NCI-H526 treated with DMSO at 0.1 percent for 48 hours (cell line): ENCODE results near the gene LPP.

Experiments used
- DNase-seq: peaks from one replicate; lab custom pipeline; 2025; lab: John Stamatoyannopoulos, UW

The LPP gene

GRCh38 chr3:188301147-188301546 lies 147.2 kb downstream of the LPP start:
- DNase-seq, result no peak

- DNase-seq, result no peak
Observed at GRCh38 chr3:188303286-188303799, 149.4 kb downstream of the LPP start.

- DNase-seq, result no peak
Observed at GRCh38 chr3:188303823-188304222, 149.9 kb downstream of the LPP start.

- DNase-seq, result no peak
Observed at GRCh38 chr3:188304501-188304900, 150.5 kb downstream of the LPP start.

- no peak for DNase-seq
Observed at GRCh38 chr3:188305220-188305619, 151.3 kb downstream of the LPP start.

- no peak for DNase-seq
Observed at GRCh38 chr3:188306435-188307005, 152.6 kb downstream of the LPP start.

- no peak for DNase-seq
Observed at GRCh38 chr3:188309437-188310269, 155.7 kb downstream of the LPP start.

GRCh38 chr3:188310270-188310710 lies 156.3 kb downstream of the LPP start:
- DNase-seq, result no peak

- no peak for DNase-seq
Observed at GRCh38 chr3:188315553-188315952, 161.6 kb downstream of the LPP start.

- DNase-seq, result no peak
Observed at GRCh38 chr3:188316021-188316722, 162.2 kb downstream of the LPP start.

GRCh38 chr3:188316723-188317070 lies 162.7 kb downstream of the LPP start:
- no peak for DNase-seq

- no peak for DNase-seq
Observed at GRCh38 chr3:188319569-188319968, 165.6 kb downstream of the LPP start.

- no peak for DNase-seq
Observed at GRCh38 chr3:188320757-188321156, 166.8 kb downstream of the LPP start.

- no peak for DNase-seq
Observed at GRCh38 chr3:188321258-188321657, 167.3 kb downstream of the LPP start.

- DNase-seq, result no peak
Observed at GRCh38 chr3:188322135-188322887, 168.4 kb downstream of the LPP start.

- DNase-seq, result no peak
Observed at GRCh38 chr3:188323067-188323842, 169.3 kb downstream of the LPP start.

- DNase-seq, result no peak
Observed at GRCh38 chr3:188326111-188326510, 172.2 kb downstream of the LPP start.

- no peak for DNase-seq
Observed at GRCh38 chr3:188326968-188327367, 173.0 kb downstream of the LPP start.

GRCh38 chr3:188327433-188327832 lies 173.5 kb downstream of the LPP start:
- DNase-seq, result no peak

- no peak for DNase-seq
Observed at GRCh38 chr3:188330138-188330537, 176.2 kb downstream of the LPP start.

- DNase-seq, result no peak
Observed at GRCh38 chr3:188331166-188331565, 177.2 kb downstream of the LPP start.
